Activated T-cell treated with anti-CD3 and anti-CD28 coated beads, Interleukin-2, amount 50 U/mL, for 4 hours (primary cell): Measurements from ENCODE around the gene IFNA6. TPM values are rescaled to one million over a fixed set of nuclear protein-coding genes. Genes with fewer than 3 reads are reported as not detected.

ENCODE experiments used
- ATAC-seq, 2 donors: fragments of 200-7000 bp; cut with Tn5 transposase; one replicate each; pipeline ENCODE4 v1.10.0; 2021
- DNase-seq: peaks from one replicate; pipeline ENCODE4 v3.0.0-alpha.2; 2020
- H3K27me3 Mint-ChIP-seq: one replicate; pipeline ENCODE4 v1.8.0; 2021; ENCODE audit warnings: low read depth, mixed read lengths
- H3K36me3 Mint-ChIP-seq: one replicate; pipeline ENCODE4 v1.8.0; 2022; ENCODE audit warnings: mixed read lengths; ENCODE audit not compliant: insufficient read depth
- H3K4me1 Mint-ChIP-seq: one replicate; pipeline ENCODE4 v1.8.0; 2021; ENCODE audit warnings: low read depth, mixed read lengths
- H3K4me3 Mint-ChIP-seq: one replicate; pipeline ENCODE4 v1.8.0; 2021; ENCODE audit warnings: mild to moderate bottlenecking, moderate library complexity, mixed read lengths
- H3K9me3 Mint-ChIP-seq: one replicate; pipeline ENCODE4 v1.8.0; 2021; ENCODE audit warnings: mixed read lengths
- total RNA-seq, 3 donors: library from RNA; stranded (reverse); gene quantifications; one replicate each; pipeline ENCODE4 v1.2.1, GENCODE V29; 2021

IFNA6 gene
- total RNA-seq, 3 donors from 2014 or later = not detected

DNA sequence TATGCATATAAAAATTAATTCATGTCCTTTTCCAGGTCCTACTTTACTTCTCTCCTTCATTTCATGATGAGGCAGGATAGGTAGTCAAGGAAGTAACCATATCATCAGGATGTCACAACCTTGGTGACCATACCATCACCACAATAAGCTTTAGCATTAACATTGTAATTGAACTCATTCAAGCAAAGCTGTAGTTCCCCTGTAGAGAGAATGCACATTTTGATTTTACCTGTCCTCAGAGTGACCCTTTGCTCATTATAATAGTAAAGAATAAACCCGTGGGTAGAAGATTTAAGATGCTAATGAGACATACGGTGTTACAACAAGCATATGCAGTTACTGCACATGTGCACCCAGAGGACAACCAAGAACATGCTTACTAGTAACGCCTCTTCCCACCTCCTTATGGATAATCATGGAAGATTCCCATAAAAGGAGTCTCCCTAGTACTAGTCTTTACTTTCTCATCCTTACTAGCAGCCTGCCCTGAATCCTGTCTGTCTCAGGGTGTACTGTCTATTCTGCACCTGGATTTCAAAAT, 2.2 kb downstream of the IFNA6 start:
- Mint-ChIP-seq H3K4me3 (no peak overlapping the region), H3K4me1 (no peaks in the 10 kb centered on the region), H3K9me3 (peaks cover 3% of the 10 kb centered on the region), H3K36me3 (no peaks in the 10 kb centered on the region), H3K27me3 (peaks cover 36% of the 10 kb centered on the region)
- no peak for DNase-seq
- ATAC-seq = no peak

DNA sequence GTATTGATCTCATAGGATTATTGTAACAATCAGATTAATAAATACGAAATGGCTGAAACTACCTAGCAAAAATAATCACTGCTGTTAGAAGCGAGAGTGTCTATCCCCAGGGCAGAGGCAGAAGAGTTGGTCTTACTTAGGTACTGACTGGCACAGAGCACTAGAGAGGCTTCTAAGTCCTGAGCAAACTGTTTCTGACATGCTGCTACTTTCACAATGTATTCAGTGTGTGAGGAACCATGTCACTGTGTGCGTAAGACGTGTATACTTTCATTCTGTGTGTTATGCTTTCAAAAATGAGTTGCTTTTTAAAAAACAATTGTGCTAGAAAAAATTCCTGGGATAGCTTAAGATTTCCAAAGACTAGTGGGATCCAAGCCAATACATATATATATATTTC, 10.0 kb downstream of the IFNA6 start:
- Mint-ChIP-seq H3K36me3 (no peaks in the 10 kb centered on the region), H3K4me3 (no peak overlapping the region), H3K4me1 (peaks cover 6% of the 10 kb centered on the region), H3K9me3 (peaks cover 3% of the 10 kb centered on the region), H3K27me3 (peaks cover 44% of the 10 kb centered on the region)
- ATAC-seq (no peak), DNase-seq (no peak)

DNA sequence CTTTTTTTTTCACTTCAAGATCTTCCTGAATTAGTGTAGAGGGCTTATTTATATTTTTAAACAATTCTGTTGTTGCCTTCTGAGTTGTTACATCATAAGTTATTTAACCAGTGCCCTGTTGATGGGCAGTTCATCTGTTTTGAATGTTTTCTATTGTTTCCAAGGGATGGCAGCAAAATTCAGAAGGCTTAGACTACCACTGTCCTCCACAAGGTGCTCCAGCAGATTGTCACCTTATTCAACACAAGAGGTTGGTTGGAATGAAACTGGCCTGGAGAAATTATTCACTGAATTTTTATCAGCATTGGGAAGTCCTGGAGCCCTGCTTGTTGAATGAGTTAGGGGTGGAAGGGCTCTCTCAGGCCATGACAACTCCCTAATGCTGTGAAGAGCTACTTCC, 14.2 kb downstream of the IFNA6 start:
- H3K36me3 Mint-ChIP-seq = peaks cover 18% of the 10 kb centered on the region
- ATAC-seq = no peak
- peak overlapping the region; percentile 90 for H3K4me3 Mint-ChIP-seq
- H3K9me3 Mint-ChIP-seq = no peaks in the 10 kb centered on the region
- no peak for DNase-seq
- H3K27me3 Mint-ChIP-seq = peaks cover 7% of the 10 kb centered on the region
- H3K4me1 Mint-ChIP-seq = peaks cover 36% of the 10 kb centered on the region

DNA sequence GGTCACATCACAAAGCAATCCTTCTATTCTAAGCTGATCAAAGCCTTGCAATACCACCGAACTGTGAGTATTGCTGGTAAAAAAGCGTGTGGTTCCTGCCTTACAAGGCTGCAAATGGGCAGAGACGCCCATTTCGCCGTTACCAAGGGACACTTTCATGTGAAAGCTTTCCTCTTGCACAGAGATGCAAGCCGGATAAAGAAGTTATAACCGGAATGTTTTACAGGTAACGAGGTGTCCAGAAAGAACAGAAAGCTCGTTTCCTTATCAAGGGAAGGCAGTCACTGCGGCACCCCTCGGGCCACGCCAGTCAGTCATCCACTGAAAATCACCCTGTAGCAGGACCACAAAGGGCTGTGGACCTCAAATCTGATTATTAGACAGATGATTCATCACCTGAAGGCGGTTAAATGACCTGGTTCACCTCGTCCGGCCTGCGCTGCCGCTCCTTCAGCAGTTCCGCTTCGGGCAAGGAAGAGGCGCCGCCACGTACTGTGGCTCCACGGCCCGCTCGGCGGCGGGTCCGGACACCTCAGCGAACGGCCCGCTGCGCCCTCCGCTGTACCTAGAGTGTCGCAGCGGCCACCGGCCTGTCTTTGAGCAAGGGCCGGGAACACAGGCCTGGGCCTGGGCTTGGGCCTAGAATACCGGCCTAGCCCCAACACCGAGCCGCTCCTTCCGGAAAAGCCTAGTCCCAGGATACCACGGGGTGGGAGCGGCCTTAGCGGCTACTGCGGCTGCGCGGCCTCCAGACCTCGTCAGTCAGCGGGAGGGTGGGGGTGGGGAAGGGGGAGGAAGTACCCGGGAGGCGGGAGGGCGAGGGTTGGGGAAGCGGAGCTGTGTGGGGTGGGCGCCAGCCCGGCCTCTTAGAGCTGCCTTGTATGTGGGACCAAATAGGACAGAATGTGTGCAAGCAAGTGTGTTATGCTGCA, 15.7 kb downstream of the IFNA6 start, which contains the start of gene KLHL9:
Gene KLHL9 (minus strand): TSS at position 704 of the 932 bp plus-strand sequence. CDS start 545 bp downstream, at position 159.
- ATAC-seq (peak; percentile 89 to 92), DNase-seq (peak; percentile 82)
- Mint-ChIP-seq H3K27me3 (peaks cover 1% of the 10 kb centered on the region), H3K9me3 (no peaks in the 10 kb centered on the region), H3K36me3 (peaks cover 22% of the 10 kb centered on the region), H3K4me1 (peaks cover 49% of the 10 kb centered on the region), H3K4me3 (peak within 1 kb of the TSS; percentile 90)

DNA sequence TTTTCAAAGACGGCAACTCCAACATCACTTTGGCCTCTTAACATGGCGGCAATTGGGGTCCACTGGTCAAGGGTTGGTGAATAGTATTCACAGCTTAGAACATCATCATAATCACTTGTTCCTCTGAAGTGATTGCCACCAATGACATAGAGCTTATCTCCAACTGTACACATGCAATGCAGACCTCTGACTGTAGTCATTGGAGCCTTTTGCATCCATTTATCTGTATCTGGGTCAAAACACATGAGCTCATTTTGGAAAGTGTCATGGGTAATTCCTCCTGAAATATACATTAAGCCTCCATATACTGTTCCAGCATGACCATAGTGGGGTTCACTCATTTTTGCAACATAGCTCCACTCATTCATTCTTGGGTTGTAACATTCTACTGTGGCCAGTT, 17.5 kb downstream of the IFNA6 start:
- Mint-ChIP-seq H3K36me3 (peaks cover 22% of the 10 kb centered on the region), H3K4me3 (peak overlapping the region; percentile 90), H3K4me1 (peaks cover 57% of the 10 kb centered on the region), H3K9me3 (no peaks in the 10 kb centered on the region), H3K27me3 (peaks cover 1% of the 10 kb centered on the region)
- ATAC-seq (no peak), DNase-seq (no peak)

DNA sequence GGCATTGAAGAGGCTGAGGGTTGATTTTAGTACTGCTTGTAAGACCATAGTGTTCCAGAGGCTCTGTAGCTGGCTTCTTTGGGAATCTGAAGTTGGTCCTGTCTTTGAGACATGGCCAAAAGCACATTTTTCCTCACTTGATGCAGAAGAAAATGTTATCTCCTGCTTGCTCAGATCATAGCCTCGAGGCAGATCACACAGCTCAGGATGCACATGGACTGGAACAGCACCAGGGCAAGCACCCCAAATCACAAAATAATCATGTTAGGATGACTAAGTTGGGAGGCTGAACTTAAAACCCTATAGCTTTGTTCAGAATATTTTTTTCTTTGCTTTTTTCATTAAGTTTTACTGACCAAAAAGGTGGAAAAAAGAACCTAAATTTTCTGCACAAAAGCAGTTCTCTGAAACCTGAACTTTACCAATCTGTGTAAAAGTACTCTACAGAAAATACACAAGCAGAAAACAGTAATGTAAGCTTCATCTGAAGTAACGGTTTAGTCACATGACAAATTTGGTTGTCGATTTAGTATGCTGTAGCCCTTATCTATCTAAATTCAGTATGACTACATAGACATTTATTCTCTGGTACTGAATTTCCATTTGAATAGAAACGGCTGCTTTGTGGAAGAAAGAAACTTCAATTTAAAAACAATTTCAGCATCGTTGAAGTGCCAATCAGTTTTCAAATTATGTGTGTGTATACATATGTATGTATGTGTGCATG, 18.8 kb downstream of the IFNA6 start:
- DNase-seq = no peak
- ATAC-seq = no peak
- Mint-ChIP-seq H3K27me3 (no peaks in the 10 kb centered on the region), H3K4me3 (peak overlapping the region; percentile 90), H3K4me1 (peaks cover 66% of the 10 kb centered on the region), H3K9me3 (no peaks in the 10 kb centered on the region), H3K36me3 (peaks cover 22% of the 10 kb centered on the region)

DNA sequence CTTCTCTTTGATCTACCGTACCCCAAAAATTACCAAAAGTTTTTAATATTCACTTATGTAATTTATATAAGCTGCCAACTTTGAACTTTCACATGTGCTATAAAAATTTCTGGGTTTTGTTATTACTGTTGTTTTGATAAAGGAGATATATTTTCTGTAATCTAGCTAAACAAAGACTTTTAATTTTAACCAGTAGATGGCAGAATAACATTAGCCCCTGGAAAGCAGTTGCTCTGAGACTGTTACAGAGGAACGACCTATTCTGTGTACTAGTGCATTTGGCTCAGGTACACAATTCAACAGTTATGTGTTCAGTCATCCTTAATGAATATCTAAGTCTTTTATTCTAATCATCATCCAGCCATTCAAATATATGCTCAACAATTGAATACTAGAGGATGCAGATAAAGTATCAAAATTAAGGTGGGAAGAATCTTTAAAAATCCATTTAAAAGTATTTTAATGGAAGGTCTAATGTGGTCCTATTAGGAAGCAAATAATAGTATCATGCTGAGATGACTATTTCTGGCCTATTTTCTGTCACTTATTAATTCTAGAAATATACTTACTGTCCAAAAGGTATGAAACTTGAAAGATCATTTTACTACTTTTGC, 24.1 kb downstream of the IFNA6 start:
- no peaks in the 10 kb centered on the region for H3K27me3 Mint-ChIP-seq
- H3K4me3 Mint-ChIP-seq = no peak overlapping the region
- ATAC-seq (peak; percentile 85 to 88), DNase-seq (no peak)
- H3K9me3 Mint-ChIP-seq = no peaks in the 10 kb centered on the region
- peaks cover 41% of the 10 kb centered on the region for H3K4me1 Mint-ChIP-seq
- H3K36me3 Mint-ChIP-seq = peaks cover 22% of the 10 kb centered on the region

DNA sequence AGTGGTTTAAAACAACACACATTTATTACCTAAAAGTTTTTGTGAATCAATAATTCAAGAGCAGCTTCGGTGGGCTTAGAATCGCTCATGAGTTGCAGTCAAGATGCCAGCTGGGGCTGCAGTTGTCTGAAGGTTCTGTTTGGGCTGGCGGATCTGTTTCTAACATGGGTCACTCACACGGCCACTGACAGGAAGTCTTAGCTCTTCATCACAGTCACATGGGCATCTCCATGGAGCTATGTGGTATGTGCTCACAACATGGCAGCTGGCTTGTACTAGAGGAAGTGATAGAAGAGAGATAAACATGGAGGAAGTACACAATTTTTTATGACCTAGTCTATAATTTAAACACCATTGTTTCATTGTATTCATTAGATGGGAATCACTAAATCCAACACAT, 26.6 kb downstream of the IFNA6 start:
- Mint-ChIP-seq H3K27me3 (no peaks in the 10 kb centered on the region), H3K36me3 (peaks cover 21% of the 10 kb centered on the region), H3K4me3 (no peak overlapping the region), H3K9me3 (no peaks in the 10 kb centered on the region), H3K4me1 (peaks cover 22% of the 10 kb centered on the region)
- ATAC-seq (no peak), DNase-seq (no peak)

GRCh38 chr9:21322911-21323461, 27.7 kb downstream of the IFNA6 start:
- Mint-ChIP-seq H3K36me3 (peaks cover 21% of the 10 kb centered on the region), H3K4me1 (peaks cover 18% of the 10 kb centered on the region), H3K9me3 (no peaks in the 10 kb centered on the region), H3K27me3 (no peaks in the 10 kb centered on the region), H3K4me3 (no peak overlapping the region)
- no peak for DNase-seq
- no peak for ATAC-seq

DNA sequence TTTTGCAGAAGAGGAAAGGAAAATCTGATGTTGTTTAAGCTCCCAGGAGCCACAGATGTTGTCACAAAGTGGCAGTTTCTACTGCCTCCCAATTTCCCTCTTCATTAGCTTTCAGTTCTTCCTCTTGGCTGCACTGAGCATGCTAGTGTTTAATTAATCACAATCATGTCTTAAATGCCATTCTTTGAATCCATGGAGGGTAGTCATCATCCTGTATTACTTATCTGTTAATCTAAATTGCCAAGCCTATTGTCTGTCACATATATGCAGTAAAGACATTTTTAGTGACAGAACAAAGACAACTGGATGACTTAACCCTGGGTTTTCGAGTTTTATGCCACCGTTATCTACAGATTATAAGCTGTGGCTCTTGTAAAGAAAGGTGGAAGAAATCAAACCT, 30.2 kb downstream of the IFNA6 start:
- Mint-ChIP-seq H3K27me3 (no peaks in the 10 kb centered on the region), H3K4me3 (no peak overlapping the region), H3K4me1 (peaks cover 4% of the 10 kb centered on the region), H3K36me3 (peaks cover 16% of the 10 kb centered on the region), H3K9me3 (no peaks in the 10 kb centered on the region)
- DNase-seq (no peak), ATAC-seq (no peak)

DNA sequence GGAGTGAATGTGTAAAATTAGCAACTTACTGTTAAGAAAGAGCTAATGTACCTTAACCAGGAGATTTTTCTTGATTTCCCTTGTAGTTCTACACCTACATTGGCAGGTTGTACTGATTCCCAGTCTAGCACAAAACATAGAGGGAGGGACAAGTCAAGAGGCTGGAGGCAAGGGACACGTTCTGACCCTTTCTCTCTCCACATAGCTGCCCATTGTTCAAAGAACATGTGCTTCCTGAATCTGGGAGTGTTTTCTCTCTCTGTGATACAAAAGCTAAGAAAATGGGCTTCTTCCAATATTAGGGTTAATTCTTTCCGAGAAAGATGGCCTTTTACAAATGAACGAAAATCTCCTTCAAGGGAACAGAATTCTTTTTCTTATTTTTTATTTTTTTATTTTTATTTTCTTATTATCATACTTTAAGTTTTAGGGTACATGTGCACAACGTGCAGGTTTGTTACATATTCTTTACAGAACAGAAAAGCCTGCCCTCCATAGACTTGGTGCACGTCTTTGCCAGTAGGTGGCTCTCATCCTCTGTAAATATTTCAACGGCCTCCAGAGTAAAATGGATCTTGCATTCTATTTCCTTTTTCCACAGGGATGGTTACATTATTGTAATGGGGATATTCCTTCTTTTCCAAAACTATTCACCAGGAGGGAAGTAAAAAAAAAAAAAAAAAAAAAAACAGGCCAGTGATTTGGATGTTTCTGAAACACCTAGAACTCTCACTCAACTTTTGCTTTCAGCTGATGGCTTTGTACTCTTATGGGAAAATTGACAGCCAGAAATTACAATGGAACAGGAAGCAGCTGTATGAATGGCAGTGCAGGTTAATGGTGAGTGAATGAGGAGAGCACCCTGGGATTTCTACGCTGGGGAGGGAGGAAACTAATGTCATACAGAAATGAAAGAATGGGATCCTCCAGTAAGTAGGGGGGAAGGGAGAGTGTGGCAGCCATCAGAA, 32.4 kb downstream of the IFNA6 start:
- ATAC-seq (peak; percentile 63 to 66), DNase-seq (peak; percentile 16)
- Mint-ChIP-seq H3K36me3 (peaks cover 10% of the 10 kb centered on the region), H3K4me1 (peaks cover 2% of the 10 kb centered on the region), H3K9me3 (no peaks in the 10 kb centered on the region), H3K27me3 (no peaks in the 10 kb centered on the region), H3K4me3 (no peak overlapping the region)

DNA sequence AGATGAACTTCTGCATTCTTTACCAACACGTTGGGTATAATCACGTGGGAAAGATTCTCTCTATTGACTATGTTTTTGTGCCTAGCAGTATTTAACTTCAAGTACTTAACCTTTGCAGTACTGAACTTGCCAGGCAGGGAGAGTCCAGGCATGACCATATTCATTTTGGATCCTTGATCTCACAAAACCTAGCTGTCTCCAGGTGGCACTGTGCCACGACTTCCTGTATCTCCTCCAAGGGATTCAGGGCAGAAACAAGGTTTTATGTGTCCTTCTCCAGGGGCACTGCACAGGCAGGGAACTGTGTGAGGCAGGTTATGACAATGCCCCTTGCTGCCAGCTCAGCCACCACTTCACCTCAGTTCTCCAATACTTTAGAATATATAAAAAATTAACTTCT, 33.8 kb downstream of the IFNA6 start:
- no peaks in the 10 kb centered on the region for H3K9me3 Mint-ChIP-seq
- ATAC-seq = no peak
- no peaks in the 10 kb centered on the region for H3K4me1 Mint-ChIP-seq
- no peak overlapping the region for H3K4me3 Mint-ChIP-seq
- DNase-seq = no peak
- H3K27me3 Mint-ChIP-seq = no peaks in the 10 kb centered on the region
- H3K36me3 Mint-ChIP-seq = peaks cover 4% of the 10 kb centered on the region
